Glomerular visceral epithelial cell (primary cell): ENCODE results near the gene RET.

ENCODE experiments used
- DNase-seq: peaks from one replicate; pipeline ENCODE4 v3.0.0-alpha.2; 2016; ENCODE audit errors: extremely low spot score

Gene RET

GRCh38 chr10:43120929-43121314 lies 44.1 kb downstream of the RET start:
- no peak for DNase-seq

GRCh38 chr10:43121444-43121843 lies 44.6 kb downstream of the RET start:
- no peak for DNase-seq

GRCh38 chr10:43122096-43122495 lies 45.2 kb downstream of the RET start:
- no peak for DNase-seq

- no peak for DNase-seq
Measured at GRCh38 chr10:43122826-43123225, 46.0 kb downstream of the RET start.

- no peak for DNase-seq
Measured at GRCh38 chr10:43123361-43124093, 46.7 kb downstream of the RET start.

GRCh38 chr10:43124094-43124521 lies 47.2 kb downstream of the RET start:
- DNase-seq = no peak

- no peak for DNase-seq
Measured at GRCh38 chr10:43124574-43125273, 47.9 kb downstream of the RET start.

GRCh38 chr10:43125274-43125845 lies 48.5 kb downstream of the RET start:
- DNase-seq = no peak

- no peak for DNase-seq
Measured at GRCh38 chr10:43125881-43126731, 49.2 kb downstream of the RET start.

- no peak for DNase-seq
Measured at GRCh38 chr10:43126759-43127424, 50.0 kb downstream of the RET start.

GRCh38 chr10:43127442-43127841 lies 50.6 kb downstream of the RET start:
- DNase-seq = no peak

GRCh38 chr10:43128331-43128730 lies 51.5 kb downstream of the RET start:
- DNase-seq = peak; percentile 12

- peak; percentile 67 for DNase-seq
Measured at GRCh38 chr10:43128958-43129706, 52.3 kb downstream of the RET start.

GRCh38 chr10:43130770-43131171 lies 53.9 kb downstream of the RET start:
- no peak for DNase-seq

- no peak for DNase-seq
Measured at GRCh38 chr10:43131256-43131655, 54.4 kb downstream of the RET start.

GRCh38 chr10:43131906-43132305 lies 55.0 kb downstream of the RET start:
- DNase-seq = no peak

GRCh38 chr10:43132867-43133787 lies 56.3 kb downstream of the RET start:
- DNase-seq = no peak

- DNase-seq = no peak
Measured at GRCh38 chr10:43134126-43134905, 57.4 kb downstream of the RET start.

- no peak for DNase-seq
Measured at GRCh38 chr10:43135064-43135463, 58.2 kb downstream of the RET start.
